H1 (cell line): ENCODE data around the gene CREG2. TPM values are rescaled to one million over a fixed set of nuclear protein-coding genes. Genes with fewer than 3 reads are reported as not detected.

Source experiments
- ASH2L ChIP-seq: fragments of 200-600, 300-600 bp; sonication (generic); IDR thresholded peaks from one replicate; pipeline ENCODE4 v1.7.1; 2017; ENCODE audit warnings: low read length
- BACH1 ChIP-seq: IDR thresholded peaks from 2 replicates; pipeline ENCODE4 v1.6.1; 2012; ENCODE audit warnings: low read length, improper control_type of control experiment
- CBX8 ChIP-seq: fragments of 300-800, 300-1000 bp; sonication (generic); IDR thresholded peaks from 2 replicates; pipeline ENCODE4 v1.7.1; 2016; ENCODE audit warnings: low read depth, low read length, borderline replicate concordance
- JUND ChIP-seq: IDR thresholded peaks from 2 replicates; pipeline ENCODE4 v1.6.1; 2011; ENCODE audit warnings: mild to moderate bottlenecking, improper control_type of control experiment, low read length
- RBBP5 ChIP-seq: IDR thresholded peaks from 2 replicates; pipeline ENCODE4 v1.7.1; 2012; ENCODE audit warnings: low read depth, mild to moderate bottlenecking, inconsistent platforms, low read length, moderate library complexity, borderline replicate concordance
- RFX5 ChIP-seq: IDR thresholded peaks from 2 replicates; pipeline ENCODE4 v1.6.1; 2011; ENCODE audit warnings: low read depth, low read length, improper control_type of control experiment, borderline replicate concordance
- SUZ12 ChIP-seq: fragments of 200-600 bp; sonication (generic); IDR thresholded peaks from 2 replicates; pipeline ENCODE4 v1.6.1; 2012; ENCODE audit warnings: mild to moderate bottlenecking, inconsistent platforms, low read length, moderate library complexity, mixed read lengths
- ZNF274 ChIP-seq: IDR thresholded peaks from 2 replicates; pipeline ENCODE4 v1.7.0; 2012; ENCODE audit warnings: low read length, borderline replicate concordance; ENCODE audit errors: extremely low read depth
- polyA plus RNA-seq, 7 experiments: library from polyadenylated mRNA; depleted of rRNA in 3 of 7; stranded (reverse) in 5 of 7; unstranded in 2 of 7; fragments of >200 nt in 5 of 7; fragments of 200-250 nt in 2 of 7; gene quantifications; 1 replicate in 5 of 7; 2 replicates in 1 of 7; 4 replicates in 1 of 7; pipeline versions ENCODE4 v1.2.1 to v1.2.3, GENCODE V29; 2011 to 2013; ENCODE audit warnings: missing spikeins in 2 of 7, mixed read lengths in 2 of 7
- total RNA-seq: library from RNA; stranded (reverse); fragmentation: NEBNext Ultra II Directional; extraction: Animal tissue kit (Norgen Biotek cat#: 25700); gene quantifications from 2 replicates; pipeline ENCODE4 v1.2.1, GENCODE V29; 2021
- TF ChIP-seq, protein P1 (sequence below): fragments of 300-600 bp; sonication (generic); IDR thresholded peaks from 2 replicates; pipeline ENCODE4 v1.7.1; 2012; ENCODE audit warnings: low read length, moderate library complexity, mild to moderate bottlenecking, inconsistent platforms; ENCODE audit not compliant: insufficient replicate concordance

CREG2 gene
- total and polyA plus RNA-seq, 2 of the 8 experiments (the other 6 are each of a cell fraction or from before 2014, with no cell fraction given) = 2.0 to 2.2 TPM

DNA sequence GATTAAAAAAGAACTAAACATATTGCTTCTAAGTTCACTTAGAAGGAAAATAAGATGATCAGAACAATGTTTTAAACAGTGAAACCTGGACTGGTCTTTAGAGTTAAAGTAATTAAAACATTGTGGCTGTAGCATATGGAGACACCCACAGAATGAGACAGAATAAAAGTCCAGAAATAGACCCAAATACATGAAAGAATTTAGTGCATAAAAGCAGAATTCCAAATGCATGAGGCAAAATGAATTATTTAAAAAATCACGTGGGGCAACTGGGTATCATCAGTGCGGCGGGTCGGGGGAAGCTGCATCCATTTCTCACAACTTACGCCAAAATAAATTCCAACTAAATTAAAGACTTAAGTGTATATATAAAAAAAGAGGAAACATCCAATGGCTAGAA, 90.9 kb downstream of the CREG2 start (continued):
- no peak for TF ChIP-seq BACH1
- no peak for TF ChIP-seq JUND
- no peak for TF ChIP-seq RFX5
- TF ChIP-seq SUZ12 = no peak
- no peak for TF ChIP-seq ZNF274
- TF ChIP-seq, protein P1, sequence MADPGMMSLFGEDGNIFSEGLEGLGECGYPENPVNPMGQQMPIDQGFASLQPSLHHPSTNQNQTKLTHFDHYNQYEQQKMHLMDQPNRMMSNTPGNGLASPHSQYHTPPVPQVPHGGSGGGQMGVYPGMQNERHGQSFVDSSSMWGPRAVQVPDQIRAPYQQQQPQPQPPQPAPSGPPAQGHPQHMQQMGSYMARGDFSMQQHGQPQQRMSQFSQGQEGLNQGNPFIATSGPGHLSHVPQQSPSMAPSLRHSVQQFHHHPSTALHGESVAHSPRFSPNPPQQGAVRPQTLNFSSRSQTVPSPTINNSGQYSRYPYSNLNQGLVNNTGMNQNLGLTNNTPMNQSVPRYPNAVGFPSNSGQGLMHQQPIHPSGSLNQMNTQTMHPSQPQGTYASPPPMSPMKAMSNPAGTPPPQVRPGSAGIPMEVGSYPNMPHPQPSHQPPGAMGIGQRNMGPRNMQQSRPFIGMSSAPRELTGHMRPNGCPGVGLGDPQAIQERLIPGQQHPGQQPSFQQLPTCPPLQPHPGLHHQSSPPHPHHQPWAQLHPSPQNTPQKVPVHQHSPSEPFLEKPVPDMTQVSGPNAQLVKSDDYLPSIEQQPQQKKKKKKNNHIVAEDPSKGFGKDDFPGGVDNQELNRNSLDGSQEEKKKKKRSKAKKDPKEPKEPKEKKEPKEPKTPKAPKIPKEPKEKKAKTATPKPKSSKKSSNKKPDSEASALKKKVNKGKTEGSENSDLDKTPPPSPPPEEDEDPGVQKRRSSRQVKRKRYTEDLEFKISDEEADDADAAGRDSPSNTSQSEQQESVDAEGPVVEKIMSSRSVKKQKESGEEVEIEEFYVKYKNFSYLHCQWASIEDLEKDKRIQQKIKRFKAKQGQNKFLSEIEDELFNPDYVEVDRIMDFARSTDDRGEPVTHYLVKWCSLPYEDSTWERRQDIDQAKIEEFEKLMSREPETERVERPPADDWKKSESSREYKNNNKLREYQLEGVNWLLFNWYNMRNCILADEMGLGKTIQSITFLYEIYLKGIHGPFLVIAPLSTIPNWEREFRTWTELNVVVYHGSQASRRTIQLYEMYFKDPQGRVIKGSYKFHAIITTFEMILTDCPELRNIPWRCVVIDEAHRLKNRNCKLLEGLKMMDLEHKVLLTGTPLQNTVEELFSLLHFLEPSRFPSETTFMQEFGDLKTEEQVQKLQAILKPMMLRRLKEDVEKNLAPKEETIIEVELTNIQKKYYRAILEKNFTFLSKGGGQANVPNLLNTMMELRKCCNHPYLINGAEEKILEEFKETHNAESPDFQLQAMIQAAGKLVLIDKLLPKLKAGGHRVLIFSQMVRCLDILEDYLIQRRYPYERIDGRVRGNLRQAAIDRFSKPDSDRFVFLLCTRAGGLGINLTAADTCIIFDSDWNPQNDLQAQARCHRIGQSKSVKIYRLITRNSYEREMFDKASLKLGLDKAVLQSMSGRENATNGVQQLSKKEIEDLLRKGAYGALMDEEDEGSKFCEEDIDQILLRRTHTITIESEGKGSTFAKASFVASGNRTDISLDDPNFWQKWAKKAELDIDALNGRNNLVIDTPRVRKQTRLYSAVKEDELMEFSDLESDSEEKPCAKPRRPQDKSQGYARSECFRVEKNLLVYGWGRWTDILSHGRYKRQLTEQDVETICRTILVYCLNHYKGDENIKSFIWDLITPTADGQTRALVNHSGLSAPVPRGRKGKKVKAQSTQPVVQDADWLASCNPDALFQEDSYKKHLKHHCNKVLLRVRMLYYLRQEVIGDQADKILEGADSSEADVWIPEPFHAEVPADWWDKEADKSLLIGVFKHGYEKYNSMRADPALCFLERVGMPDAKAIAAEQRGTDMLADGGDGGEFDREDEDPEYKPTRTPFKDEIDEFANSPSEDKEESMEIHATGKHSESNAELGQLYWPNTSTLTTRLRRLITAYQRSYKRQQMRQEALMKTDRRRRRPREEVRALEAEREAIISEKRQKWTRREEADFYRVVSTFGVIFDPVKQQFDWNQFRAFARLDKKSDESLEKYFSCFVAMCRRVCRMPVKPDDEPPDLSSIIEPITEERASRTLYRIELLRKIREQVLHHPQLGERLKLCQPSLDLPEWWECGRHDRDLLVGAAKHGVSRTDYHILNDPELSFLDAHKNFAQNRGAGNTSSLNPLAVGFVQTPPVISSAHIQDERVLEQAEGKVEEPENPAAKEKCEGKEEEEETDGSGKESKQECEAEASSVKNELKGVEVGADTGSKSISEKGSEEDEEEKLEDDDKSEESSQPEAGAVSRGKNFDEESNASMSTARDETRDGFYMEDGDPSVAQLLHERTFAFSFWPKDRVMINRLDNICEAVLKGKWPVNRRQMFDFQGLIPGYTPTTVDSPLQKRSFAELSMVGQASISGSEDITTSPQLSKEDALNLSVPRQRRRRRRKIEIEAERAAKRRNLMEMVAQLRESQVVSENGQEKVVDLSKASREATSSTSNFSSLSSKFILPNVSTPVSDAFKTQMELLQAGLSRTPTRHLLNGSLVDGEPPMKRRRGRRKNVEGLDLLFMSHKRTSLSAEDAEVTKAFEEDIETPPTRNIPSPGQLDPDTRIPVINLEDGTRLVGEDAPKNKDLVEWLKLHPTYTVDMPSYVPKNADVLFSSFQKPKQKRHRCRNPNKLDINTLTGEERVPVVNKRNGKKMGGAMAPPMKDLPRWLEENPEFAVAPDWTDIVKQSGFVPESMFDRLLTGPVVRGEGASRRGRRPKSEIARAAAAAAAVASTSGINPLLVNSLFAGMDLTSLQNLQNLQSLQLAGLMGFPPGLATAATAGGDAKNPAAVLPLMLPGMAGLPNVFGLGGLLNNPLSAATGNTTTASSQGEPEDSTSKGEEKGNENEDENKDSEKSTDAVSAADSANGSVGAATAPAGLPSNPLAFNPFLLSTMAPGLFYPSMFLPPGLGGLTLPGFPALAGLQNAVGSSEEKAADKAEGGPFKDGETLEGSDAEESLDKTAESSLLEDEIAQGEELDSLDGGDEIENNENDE = no peak
- TF ChIP-seq CBX8 = no peak
- TF ChIP-seq ASH2L = no peak
- TF ChIP-seq RBBP5 = no peak
